Gastrocnemius medialis (tissue), 4 donors: Measurements from ENCODE around the gene SGK1.

Experiments used
- CTCF ChIP-seq, 5 experiments: fragments of 450-650 bp in 3 of 5; fragments of 200-600 bp in 2 of 5; sonication (generic) in 2 of 5; IDR thresholded peaks in 4 of 5; conservative IDR thresholded peaks in 1 of 5; 1 replicate in 4 of 5; 2 replicates in 1 of 5; pipeline ENCODE4 v1.5.1; 2016 to 2019; ENCODE audit warnings: antibody characterized with exemption in 5 of 5, mild to moderate bottlenecking in 3 of 5, moderate library complexity in 3 of 5
- POLR2A ChIP-seq, 2 donors: fragments of 450-650 bp; IDR thresholded peaks; one replicate each; pipeline ENCODE4 v1.6.1; 2017; ENCODE audit warnings: antibody characterized with exemption in 2 of 2, mild to moderate bottlenecking in 2 of 2, moderate library complexity in 2 of 2

GRCh38 chr6:134359302-134359701 is 41.4 kb upstream of the SGK1 start:
- TF ChIP-seq CTCF (IDR thresholded peaks at IDR 0.05 in 4 of 5, conservative IDR thresholded peaks at IDR 0.05 in 1 of 5): no peak
- no peak for TF ChIP-seq POLR2A (IDR thresholded peaks at IDR 0.05)
